Activated CD8-positive, alpha-beta memory T cell treated with anti-CD3 and anti-CD28 coated beads for 36 hours (primary cell): ENCODE measurements around the gene HIF1A. TPM values are rescaled to one million over a fixed set of nuclear protein-coding genes. Genes with fewer than 3 reads are reported as not detected.
"Not testable (repeated sequence)": the region's sequence is repeated elsewhere in the genome, so short reads cannot be mapped to it uniquely, and the experiment has no call there.

ENCODE experiments used
- CTCF ChIA-PET: fragments of 350-600 bp; sonication (Branson Sonifier 250); formaldehyde crosslinking; loops from one replicate; lab custom pipeline; 2021; ENCODE audit warnings: antibody characterized with exemption; lab: Charles Lee
- POLR2A ChIA-PET: fragments of 350-600 bp; sonication (Branson Sonifier 250); formaldehyde crosslinking; loops from one replicate; lab custom pipeline; 2021; ENCODE audit warnings: antibody characterized with exemption; lab: Charles Lee
- total RNA-seq, 2 experiments: library from RNA; stranded (reverse); gene quantifications; one replicate each; pipeline ENCODE4 v1.2.3, GENCODE V29; 2021

HIF1A gene
- total RNA-seq, 2 experiments from 2014 or later, result 158 to 163 TPM

DNA sequence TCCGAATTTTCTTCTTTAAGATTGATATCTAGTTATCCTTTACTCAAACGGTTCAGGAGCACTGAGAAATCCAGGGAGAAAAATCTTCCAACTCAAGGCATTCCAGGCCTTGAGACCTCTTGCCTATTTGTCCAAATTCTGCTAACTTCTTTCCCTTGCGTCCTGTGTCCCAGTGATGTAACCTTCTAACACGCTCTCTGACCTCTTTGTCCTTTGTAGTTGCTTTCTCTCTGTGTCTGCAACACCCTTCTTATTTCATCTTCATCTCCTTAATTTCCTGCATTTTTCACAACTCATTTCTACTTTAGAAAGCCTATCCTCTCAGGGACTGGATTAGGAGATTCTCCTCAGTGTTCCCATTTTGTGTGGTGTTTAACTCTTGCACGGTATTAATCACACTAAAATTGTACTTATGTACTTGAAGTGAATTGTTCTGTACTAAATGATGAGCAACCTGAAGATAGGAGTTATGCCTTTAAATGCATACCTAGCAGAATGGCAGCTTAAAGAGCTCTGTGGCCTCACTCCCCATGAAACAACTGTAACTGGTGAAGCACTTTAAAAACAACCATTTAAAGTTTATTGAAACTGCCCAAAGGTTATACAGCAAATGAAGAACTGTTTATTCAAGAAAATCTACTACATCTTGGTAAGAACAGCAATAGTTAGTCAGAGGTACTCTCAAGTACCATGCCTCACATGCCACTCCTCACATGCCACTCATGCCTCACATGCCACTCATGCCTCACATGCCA, 59.5 kb downstream of the HIF1A start:
- ChIA-PET CTCF (no interaction called here), POLR2A (no interaction called here)

DNA sequence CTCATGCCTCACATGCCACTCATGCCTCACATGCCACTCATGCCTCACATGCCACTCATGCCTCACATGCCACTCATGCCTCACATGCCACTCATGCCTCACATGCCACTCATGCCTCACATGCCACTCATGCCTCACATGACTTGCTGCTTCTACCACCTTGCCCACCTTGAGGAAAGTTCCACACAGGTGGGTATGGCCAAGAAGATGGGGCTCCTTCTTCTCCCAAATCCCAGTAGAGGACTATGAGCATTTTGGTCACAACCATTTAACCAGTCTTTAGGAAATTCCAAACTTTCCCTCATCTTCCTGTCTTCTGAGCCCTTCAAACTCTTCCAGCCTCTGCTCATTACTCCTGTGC, 60.0 kb downstream of the HIF1A start:
- CTCF ChIA-PET, POLR2A ChIA-PET: not testable (repeated sequence)

DNA sequence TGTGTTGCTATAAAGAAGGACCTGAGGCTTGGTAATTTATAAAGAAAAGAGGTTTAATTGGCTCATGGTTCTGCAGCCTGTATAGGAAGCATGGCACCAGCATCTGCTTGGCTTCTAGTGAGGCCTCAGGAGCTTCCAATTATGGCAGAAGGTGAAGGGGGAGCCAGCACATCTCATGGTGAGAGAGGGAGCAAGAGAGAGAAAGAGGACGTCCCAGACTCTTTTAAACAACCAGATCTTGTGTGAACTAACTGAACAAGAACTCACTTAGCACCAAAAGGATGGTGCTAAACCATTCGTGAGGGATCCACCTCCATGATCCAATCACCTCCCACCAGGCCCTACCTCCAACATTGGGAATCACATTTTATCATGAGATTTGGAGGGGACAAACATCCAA, 60.8 kb downstream of the HIF1A start:
- POLR2A ChIA-PET, result no interaction called here
- CTCF ChIA-PET, result no interaction called here

DNA sequence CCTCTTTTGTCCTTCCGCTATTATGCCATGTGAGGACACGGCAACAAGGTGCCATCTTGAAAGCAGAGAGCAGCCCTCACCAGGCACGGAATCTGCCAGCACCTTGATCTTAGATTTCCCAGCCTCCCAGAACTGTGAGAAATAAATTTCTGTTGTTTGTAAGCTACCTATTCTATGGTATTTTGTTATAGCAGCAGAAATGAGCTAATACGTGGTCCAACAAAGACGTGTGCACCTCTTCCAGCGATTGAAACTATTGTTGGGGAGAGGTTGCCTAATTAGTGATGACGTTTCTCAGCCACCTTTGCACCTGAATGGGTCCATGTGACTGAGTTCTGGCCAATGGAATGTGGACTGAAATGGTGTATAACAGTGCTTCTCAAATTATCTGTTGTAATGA, 64.6 kb downstream of the HIF1A start:
- POLR2A ChIA-PET, result no interaction called here

DNA sequence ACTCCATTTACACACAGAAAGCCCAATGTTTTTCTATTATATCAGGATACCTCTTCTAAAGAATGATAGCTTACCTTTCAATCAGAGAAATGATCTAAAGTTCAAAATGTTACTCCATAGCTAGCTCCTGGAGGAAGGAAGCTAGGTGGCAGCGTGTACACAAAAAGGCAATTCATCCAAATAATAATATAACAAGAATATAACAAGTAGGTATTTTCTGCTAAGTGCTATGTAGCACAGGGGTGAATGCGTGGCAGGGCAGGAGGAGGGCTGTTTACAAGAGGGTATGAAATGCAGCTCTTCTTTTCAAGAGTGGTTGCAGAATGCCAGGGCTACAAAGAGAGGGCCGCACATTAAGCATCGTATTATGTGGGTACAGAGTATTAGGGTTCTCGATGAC, 66.2 kb downstream of the HIF1A start:
- ChIA-PET CTCF (interaction anchor here (0.6 to 1.2 kb wide), 5 partner anchors 18 to 373 kb away, joined by 3 to 4 read pairs (median 3); no protein-coding TSS in a partner anchor), POLR2A (interaction anchor here (0.7 to 0.9 kb wide), 3 partner anchors 10 to 76 kb away, joined by 3 to 5 read pairs (median 4); partner anchors contain the start of gene HIF1A)

More for the DNA sequence above, 64.6 kb downstream of the HIF1A start:
- CTCF ChIA-PET, result no interaction called here

DNA sequence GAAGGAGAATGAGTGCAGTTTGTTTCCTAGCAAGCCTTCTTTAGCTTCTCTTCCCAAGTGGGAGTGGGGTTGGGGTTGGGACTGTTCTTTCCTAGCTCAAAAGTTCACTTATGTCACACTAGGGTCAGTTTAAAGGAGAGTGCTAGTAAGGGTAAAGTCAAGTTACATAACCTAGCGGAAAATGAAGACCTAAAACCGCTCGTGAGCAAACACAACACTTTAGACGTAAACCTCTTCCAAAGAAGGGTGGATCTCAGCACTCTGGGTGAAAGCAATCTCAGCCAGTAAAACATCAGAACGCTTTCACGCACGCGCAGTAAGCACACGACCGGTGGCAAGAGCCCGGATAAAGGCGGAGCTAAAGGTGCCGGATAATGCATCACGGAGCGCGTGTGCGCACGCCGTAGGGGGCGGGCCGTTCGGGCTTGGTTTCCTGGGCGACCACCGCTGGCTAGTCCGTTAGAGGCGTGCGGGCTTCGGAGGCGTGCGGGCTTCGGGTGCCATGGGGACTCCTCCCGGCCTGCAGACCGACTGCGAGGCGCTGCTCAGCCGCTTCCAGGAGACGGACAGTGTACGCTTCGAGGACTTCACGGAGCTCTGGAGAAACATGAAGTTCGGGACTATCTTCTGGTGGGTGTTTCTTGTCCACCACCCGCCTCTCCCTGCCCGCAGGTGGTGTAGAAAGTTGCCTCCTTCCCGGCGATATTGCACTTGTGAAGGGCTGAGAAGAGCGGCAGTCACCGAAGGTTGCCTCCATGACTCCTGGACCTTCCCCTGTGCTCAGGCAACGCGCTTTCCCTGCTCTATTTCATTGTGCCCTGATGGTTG, 66.9 kb downstream of the HIF1A start, which contains the start of gene SNAPC1:
Gene SNAPC1, plus strand, starts transcription at position 462 of the 828 bp plus-strand sequence. Its CDS starts 41 bp downstream, at position 503.
- POLR2A ChIA-PET, result interaction anchor here (0.7 to 0.9 kb wide), 3 partner anchors 11 to 76 kb away, joined by 3 to 5 read pairs (median 4); partner anchors contain the start of gene HIF1A
- CTCF ChIA-PET, result interaction anchor here (0.6 to 1.2 kb wide), 7 partner anchors 19 to 374 kb away, joined by 3 to 4 read pairs (median 3); no protein-coding TSS in a partner anchor

DNA sequence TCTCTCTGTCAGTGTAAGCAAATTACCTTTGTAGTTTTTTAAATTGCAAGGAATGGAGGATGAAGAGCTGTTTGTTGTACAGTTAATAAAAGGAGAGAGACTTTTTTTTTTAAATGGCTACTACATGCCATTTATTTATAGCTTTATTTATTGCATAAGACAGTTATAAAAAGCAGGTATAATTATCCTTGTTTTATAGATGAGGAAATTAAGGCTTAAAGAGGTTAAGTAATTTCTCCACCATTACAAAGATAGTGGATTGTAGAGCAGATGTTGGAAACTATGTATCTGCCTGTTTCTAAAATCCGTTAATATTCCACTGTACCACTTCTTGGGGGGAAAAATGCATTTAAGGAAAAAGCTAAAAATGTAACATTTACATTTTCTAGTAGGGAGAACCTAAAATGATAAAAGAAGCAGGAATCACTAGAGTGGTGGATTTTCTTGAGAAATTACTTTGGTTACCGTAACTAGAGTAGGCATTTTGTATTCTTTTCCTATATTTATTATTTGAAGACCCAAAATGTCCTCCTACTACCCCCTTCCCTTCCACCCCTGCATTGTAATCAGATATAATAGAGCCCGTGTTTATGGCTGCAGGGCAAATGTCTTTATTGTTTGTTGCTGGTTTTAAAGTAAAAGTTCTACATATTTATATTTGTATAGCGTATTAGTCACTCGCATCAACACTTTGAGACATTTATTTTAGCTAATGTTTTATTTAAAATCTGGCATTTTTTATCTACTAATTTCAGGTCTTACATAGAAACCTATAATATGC, 69.2 kb downstream of the HIF1A start:
- POLR2A ChIA-PET, result interaction anchor here (0.6 kb wide), 2 partner anchors 25 to 437 kb away, joined by 4 to 10 read pairs; no protein-coding TSS in a partner anchor

DNA sequence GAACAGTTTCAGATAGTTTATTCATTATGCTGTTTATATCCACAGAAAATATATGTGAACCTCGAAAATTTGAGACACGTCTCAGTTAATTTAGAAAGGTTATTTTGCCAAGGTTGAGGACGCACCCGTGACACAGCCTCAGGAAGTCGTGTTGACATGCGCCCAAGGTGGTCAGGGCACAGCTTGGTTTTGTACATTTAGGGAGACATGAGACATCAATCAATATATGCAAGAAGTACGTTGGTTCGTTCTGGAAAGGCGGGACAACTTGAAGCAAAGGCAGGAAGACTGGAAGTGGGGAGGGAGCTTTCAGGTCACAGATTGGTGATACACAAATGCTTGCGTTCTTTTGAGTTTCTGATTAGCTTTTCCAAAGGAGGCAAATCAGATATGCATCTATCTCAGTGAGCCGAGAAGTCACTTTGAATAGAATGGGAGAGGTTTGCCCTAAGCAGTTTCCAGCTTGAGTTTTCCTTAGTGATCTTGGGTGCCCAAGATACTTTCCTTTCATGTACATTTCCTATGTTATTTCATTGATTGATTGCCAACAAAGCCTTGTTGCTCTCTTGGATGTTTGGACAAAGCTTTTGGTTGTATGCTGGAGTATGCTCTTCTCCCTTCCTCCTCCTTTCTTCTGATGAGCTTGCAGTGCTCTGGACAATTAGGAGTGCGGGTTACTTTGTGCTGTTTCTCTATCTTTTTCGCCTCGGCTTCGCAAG, 70.1 kb downstream of the HIF1A start:
- POLR2A ChIA-PET, result no interaction called here
- CTCF ChIA-PET, result no interaction called here

More for the DNA sequence above, 69.2 kb downstream of the HIF1A start:
- CTCF ChIA-PET, result interaction anchor here (1.0 to 1.2 kb wide), 2 partner anchors 9 to 73 kb away, joined by 3 read pairs; no protein-coding TSS in a partner anchor

DNA sequence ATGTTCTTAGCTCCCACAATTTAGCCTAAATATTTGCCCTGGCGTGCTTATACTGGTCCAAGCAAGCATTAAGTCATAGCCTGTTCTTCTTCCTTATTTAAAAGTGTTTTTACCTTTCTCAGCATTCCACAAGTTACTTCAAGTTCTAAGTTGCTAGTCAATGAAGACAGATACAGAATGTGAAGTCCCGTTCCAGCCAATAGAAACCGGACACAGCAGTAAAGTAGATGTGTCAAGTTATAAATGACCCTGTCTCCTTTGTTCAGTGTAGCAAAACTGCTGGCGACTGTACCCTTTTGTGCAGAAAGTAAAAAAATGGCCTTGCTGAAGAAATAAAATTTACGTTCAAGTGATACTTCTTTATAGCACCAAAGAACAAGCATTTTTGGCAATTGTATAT, 70.8 kb downstream of the HIF1A start:
- CTCF ChIA-PET, result no interaction called here

DNA sequence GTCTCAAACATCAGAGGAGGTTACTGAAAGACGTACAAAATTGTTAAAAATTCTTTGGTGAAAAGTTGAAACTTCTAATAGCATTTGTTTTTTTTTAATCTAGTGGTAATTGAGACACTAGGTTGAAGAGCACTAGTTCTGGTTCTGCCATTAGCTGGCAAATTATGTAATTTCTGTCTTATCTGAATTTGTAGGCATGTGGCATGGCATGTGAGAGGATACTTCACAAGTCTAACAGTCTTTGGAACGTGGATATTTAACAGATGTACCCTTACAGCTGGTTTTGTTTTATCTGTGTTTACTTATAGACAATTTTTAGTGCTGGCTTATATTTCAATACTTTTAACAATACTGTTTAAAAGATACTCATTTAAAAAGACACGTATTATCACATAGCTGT, 72.9 kb downstream of the HIF1A start:
- POLR2A ChIA-PET, result no interaction called here

More for the DNA sequence above, 70.8 kb downstream of the HIF1A start:
- POLR2A ChIA-PET, result no interaction called here

DNA sequence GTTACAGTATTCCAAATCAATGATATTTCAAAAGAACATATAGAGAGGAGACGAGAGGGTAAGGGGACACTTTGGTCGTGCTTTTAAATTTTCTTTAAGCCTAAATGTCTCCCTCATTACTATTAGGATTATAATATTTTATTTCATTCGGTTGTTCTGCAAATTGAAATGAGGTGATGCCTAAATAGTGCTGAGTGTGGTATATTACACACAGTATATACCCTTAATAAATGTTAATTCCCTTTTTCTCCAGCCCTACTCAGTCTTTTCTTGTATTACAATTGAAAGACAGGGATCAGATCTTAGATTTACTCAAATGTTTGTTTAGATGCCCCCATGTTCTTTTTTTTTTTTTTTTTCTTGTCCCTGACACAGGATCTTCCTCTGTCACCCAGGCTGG, 74.6 kb downstream of the HIF1A start:
- CTCF ChIA-PET, result no interaction called here
- POLR2A ChIA-PET, result no interaction called here

More for the DNA sequence above, 72.9 kb downstream of the HIF1A start:
- CTCF ChIA-PET, result interaction anchor here (1.0 kb wide), 1 partner anchor 69 kb away, joined by 3 read pairs; no protein-coding TSS in a partner anchor

DNA sequence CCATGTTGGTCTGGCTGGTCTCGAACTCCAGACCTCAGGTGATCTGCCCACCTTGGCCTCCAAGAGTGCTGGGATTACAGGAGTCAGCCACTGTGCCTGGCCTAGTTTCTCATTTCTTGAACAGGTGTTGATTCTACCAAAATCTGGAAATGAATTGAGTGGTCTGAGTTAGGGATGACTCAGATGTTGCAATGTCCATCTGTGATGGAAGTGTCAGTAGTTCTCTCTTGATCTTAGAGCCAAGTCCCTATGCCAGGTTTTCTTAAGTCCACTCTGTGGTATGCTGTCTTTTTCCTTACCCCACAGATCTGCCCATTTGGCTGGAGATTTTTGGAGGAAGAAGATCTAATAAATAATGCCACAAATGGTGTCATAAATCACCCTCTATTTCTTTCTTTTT, 79.5 kb downstream of the HIF1A start:
- CTCF ChIA-PET, result no interaction called here

DNA sequence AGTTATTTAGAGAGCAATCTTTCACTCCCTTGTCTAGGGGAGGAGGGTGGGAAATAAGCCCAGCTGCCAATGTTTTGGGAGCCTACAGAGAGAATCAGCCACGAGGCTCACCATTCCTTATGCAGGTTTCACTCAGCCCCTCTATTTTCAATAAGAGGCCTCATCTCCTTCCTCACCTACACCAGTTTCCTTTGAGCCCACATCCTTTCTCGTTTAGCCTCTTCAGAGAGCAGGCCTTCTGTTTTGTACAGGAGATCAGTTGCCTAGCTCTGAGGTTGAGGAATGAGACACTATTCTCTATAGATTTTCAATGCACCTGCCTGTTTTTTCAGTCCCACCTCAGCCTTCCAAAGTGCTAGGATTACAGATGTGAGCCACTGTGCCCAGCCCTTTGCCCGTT, 84.8 kb downstream of the HIF1A start:
- POLR2A ChIA-PET, result interaction anchor here (0.7 kb wide), 1 partner anchor 194 kb away, joined by 7 read pairs; no protein-coding TSS in a partner anchor
- CTCF ChIA-PET, result no interaction called here

More for the DNA sequence above, 79.5 kb downstream of the HIF1A start:
- POLR2A ChIA-PET, result interaction anchor here (0.7 kb wide), 1 partner anchor 23 kb away, joined by 3 read pairs; no protein-coding TSS in a partner anchor

DNA sequence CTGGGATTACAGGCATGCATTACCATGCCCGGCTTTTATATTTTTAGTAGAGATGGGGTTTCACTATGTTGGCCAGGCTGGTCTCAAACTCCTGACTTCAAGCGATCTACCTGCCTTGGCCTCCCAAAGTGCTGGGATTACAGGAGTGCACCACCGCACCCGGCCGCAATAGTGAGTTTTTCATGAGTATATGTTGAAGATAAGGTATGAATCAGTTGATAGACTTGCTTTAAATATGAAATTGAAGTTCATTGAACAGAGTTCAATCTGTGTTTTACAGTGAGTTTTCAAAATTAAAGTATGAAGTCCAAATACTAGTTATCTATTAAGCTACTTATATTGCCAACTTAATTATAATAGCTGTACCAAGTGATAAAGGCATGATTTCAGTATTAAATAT, 102.0 kb downstream of the HIF1A start:
- POLR2A ChIA-PET, result interaction anchor here (0.6 kb wide), 1 partner anchor 22 kb away, joined by 3 read pairs; no protein-coding TSS in a partner anchor
- CTCF ChIA-PET, result no interaction called here
